ENCODE results near the gene EXOC6.

Gene EXOC6

GRCh38 chr10:92829786-92830377, 18.4 kb upstream of the EXOC6 start:
- Histone ChIP-seq H3K9ac (ENCODE audit: low read depth, low read length, poor library complexity, severe bottlenecking) (no peak overlapping the region), H3K9me3 (ENCODE audit: insufficient read depth, low read depth, low read length) (no peaks in the 10 kb centered on the region), H3K36me3 (ENCODE audit: insufficient read depth, low read length) (no peaks in the 10 kb centered on the region), H3K4me2 (ENCODE audit: low read depth, low read length, poor library complexity, severe bottlenecking) (no peak overlapping the region), H3K4me1 (ENCODE audit: insufficient read depth, low read length, poor library complexity, severe bottlenecking) (peaks cover 18% of the 10 kb centered on the region), H3K4me3 (ENCODE audit: low read length, poor library complexity, severe bottlenecking) (no peak overlapping the region), H3K27me3 (ENCODE audit: insufficient read depth, low read length, poor library complexity, severe bottlenecking) (no peaks in the 10 kb centered on the region), H3K79me2 (ENCODE audit: insufficient read depth, low read length) (no peaks in the 10 kb centered on the region), H2AFZ (ENCODE audit: low read length) (0 out of 2 replicates have a peak overlapping the region, but pooled peaks have one; percentile 93), H4K20me1 (ENCODE audit: insufficient read depth, low read length, poor library complexity, severe bottlenecking) (no peaks in the 10 kb centered on the region), H3F3A (ENCODE audit: low read depth) (no peaks in the 10 kb centered on the region), H3K9me2 (replicated peaks; ENCODE audit: low read depth, low read length) (no peaks in the 10 kb centered on the region)
- TF ChIP-seq EZH2phosphoT487 (IDR thresholded peaks at IDR 0.05; ENCODE audit: borderline replicate concordance) (no peak), CTCF (conservative IDR thresholded peaks at IDR 0.05; ENCODE audit: low read length) (no peak)

- Histone ChIP-seq H3K4me1 (ENCODE audit: insufficient read depth, low read length, poor library complexity, severe bottlenecking) (peaks cover 18% of the 10 kb centered on the region), H3K4me2 (ENCODE audit: low read depth, low read length, poor library complexity, severe bottlenecking) (peak overlapping the region; percentile 68), H3K9me3 (ENCODE audit: insufficient read depth, low read depth, low read length) (no peaks in the 10 kb centered on the region), H3K9me2 (replicated peaks; ENCODE audit: low read depth, low read length) (no peaks in the 10 kb centered on the region), H3K36me3 (ENCODE audit: insufficient read depth, low read length) (no peaks in the 10 kb centered on the region), H3K79me2 (ENCODE audit: insufficient read depth, low read length) (no peaks in the 10 kb centered on the region), H3K4me3 (ENCODE audit: low read length, poor library complexity, severe bottlenecking) (peak overlapping the region; percentile 55), H2AFZ (ENCODE audit: low read length) (peak overlapping the region; percentile 93), H3K9ac (ENCODE audit: low read depth, low read length, poor library complexity, severe bottlenecking) (peak overlapping the region; percentile 18), H4K20me1 (ENCODE audit: insufficient read depth, low read length, poor library complexity, severe bottlenecking) (no peaks in the 10 kb centered on the region), H3K27me3 (ENCODE audit: insufficient read depth, low read length, poor library complexity, severe bottlenecking) (no peaks in the 10 kb centered on the region), H3F3A (ENCODE audit: low read depth) (no peaks in the 10 kb centered on the region)
- TF ChIP-seq CTCF (conservative IDR thresholded peaks at IDR 0.05; ENCODE audit: low read length) (no peak), EZH2phosphoT487 (IDR thresholded peaks at IDR 0.05; ENCODE audit: borderline replicate concordance) (no peak)
Observed at GRCh38 chr10:92830478-92831389, 17.6 kb upstream of the EXOC6 start.

DNA sequence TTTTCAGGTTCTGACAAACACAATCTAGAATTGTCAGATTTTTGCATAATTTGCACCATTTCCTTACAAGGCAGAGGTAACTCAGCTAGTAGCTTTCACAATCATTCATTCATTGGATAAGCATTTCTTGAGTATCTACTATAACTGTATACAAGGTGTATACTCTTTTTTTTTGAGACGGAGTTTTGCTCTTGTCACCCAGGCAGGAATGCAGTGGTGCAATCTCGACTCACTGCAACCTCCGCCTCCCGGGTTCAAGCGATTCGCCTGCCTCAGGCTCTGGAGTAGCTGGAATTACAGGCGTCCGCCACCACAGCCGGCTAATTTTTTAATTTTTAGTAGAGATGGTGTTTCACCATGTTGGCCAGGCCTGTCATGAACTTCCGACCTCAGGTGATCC, 16.2 kb upstream of the EXOC6 start:
- Histone ChIP-seq H3K4me3 (ENCODE audit: low read length, poor library complexity, severe bottlenecking) (no peak overlapping the region), H3K9me3 (ENCODE audit: insufficient read depth, low read depth, low read length) (no peaks in the 10 kb centered on the region), H3K9ac (ENCODE audit: low read depth, low read length, poor library complexity, severe bottlenecking) (no peak overlapping the region), H3K4me1 (ENCODE audit: insufficient read depth, low read length, poor library complexity, severe bottlenecking) (peaks cover 18% of the 10 kb centered on the region), H3K36me3 (ENCODE audit: insufficient read depth, low read length) (no peaks in the 10 kb centered on the region), H3K27me3 (ENCODE audit: insufficient read depth, low read length, poor library complexity, severe bottlenecking) (no peaks in the 10 kb centered on the region), H3F3A (ENCODE audit: low read depth) (no peaks in the 10 kb centered on the region), H4K20me1 (ENCODE audit: insufficient read depth, low read length, poor library complexity, severe bottlenecking) (no peaks in the 10 kb centered on the region), H3K4me2 (ENCODE audit: low read depth, low read length, poor library complexity, severe bottlenecking) (no peak overlapping the region), H2AFZ (ENCODE audit: low read length) (no peak overlapping the region), H3K79me2 (ENCODE audit: insufficient read depth, low read length) (no peaks in the 10 kb centered on the region), H3K9me2 (replicated peaks; ENCODE audit: low read depth, low read length) (no peaks in the 10 kb centered on the region)
- no peak for TF ChIP-seq EZH2phosphoT487 (IDR thresholded peaks at IDR 0.05; ENCODE audit: borderline replicate concordance)

All from Loucy (cell line).